Esophagus squamous epithelium (tissue), 5 donors: Measurements from ENCODE around the gene UGT1A5. TPM values are rescaled to one million over a fixed set of nuclear protein-coding genes. Genes with fewer than 3 reads are reported as not detected.

Experiments
- DNase-seq: peaks from one replicate; lab custom pipeline; 2025; lab: John Stamatoyannopoulos, UW
- H3K27ac ChIP-seq, 4 donors: fragments of 200-600 bp; sonication (generic); one replicate each; pipeline ENCODE4 v1.5.1; 2016 to 2019; ENCODE audit warnings: mild to moderate bottlenecking in 1 of 4
- H3K27me3 ChIP-seq, 4 donors: fragments of 200-600 bp; sonication (generic); 1 replicate in 3 of 4; 2 replicates in 1 of 4; pipeline versions ENCODE4 v1.5.1 to v1.6.0; 2017 to 2021; ENCODE audit warnings: antibody characterized with exemption in 1 of 4
- H3K36me3 ChIP-seq, 3 donors: fragments of 200-600 bp; sonication (generic); one replicate each; pipeline ENCODE4 v1.5.1; 2016 to 2019
- H3K4me1 ChIP-seq, 3 donors: fragments of 200-600 bp; sonication (generic); one replicate each; pipeline ENCODE4 v1.5.1; 2017 to 2019
- H3K4me3 ChIP-seq, 4 donors: fragments of 200-600 bp; sonication (generic); 1 replicate in 3 of 4; 2 replicates in 1 of 4; pipeline ENCODE4 v1.5.1; 2016 to 2019; ENCODE audit warnings: mild to moderate bottlenecking in 2 of 4, moderate library complexity in 1 of 4
- H3K9me3 ChIP-seq, 3 donors: fragments of 200-600 bp; sonication (generic); one replicate each; pipeline ENCODE4 v1.5.1; 2016 to 2019
- POLR2A ChIP-seq, 4 donors: fragments of 450-650 bp; IDR thresholded peaks; one replicate each; pipeline ENCODE4 v1.6.1; 2017; ENCODE audit warnings: antibody characterized with exemption in 4 of 4, mild to moderate bottlenecking in 4 of 4, moderate library complexity in 3 of 4
- WGBS, 2 donors: methylation state at CpG; one replicate each; pipeline ENCODE4 v1.1.5; 2018; 5-methylcytosine and 5-hydroxymethylcytosine counted together
- intact Hi-C: fragments of 100-400 bp; cut with DNase I; formaldehyde crosslinking; loops from one replicate; pipeline ENCODE4 v1.15.0; 2022
- total RNA-seq, 4 donors: library from RNA; depleted of rRNA; stranded (reverse); fragments of >200 nt; gene quantifications; one replicate each; pipeline ENCODE4 v1.1.0, GENCODE V29; 2016
- TF ChIP-seq, protein P1 (sequence below), 6 experiments: fragments of 450-650 bp in 4 of 6; fragments of 200-600 bp in 2 of 6; sonication (generic) in 2 of 6; IDR thresholded peaks; one replicate each; pipeline ENCODE4 v1.5.1; 2016 to 2019; ENCODE audit warnings: antibody characterized with exemption in 6 of 6, mild to moderate bottlenecking in 4 of 6, moderate library complexity in 4 of 6
- donor health status: DM: yes; HTN: yes; CAD: no.

Gene UGT1A5
- total RNA-seq, 4 donors from 2014 or later: 0.67 to 9.7 (median 5.8) TPM

DNA sequence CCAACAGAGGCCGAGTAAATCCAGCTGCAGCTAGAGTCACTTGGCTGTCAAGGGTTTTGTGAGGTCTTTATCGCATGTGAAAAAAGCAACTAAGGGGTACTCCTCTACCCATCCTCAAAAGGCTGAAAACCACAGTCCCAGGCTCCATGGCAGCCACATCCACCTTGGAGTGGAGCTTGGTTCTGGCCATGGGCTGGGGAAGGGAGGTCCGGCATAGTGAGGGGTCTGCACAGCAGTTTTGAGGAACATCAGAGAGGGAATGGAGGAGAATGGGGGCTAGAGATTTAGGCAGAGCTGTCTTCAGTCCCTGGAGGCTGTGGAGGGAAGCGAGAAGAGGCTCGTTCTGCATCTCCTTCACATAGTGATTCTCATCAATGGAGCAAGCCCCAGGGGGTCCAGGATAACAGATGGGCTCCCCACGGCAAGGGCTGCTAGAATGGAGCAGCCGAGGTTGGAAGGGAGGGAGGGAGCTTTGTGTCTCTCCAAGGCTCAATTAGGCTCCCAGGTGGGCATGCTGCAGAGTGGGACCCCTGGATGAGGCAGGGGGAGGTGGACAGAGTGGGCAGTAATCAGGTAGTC lies 86.5 kb downstream of the UGT1A5 start:
- Histone ChIP-seq H3K9me3 (no peaks in the 10 kb centered on the region), H3K27me3 (peaks cover 0 to 15% (median 0%) of the 10 kb centered on the region in 4 donors), H3K36me3 (no peaks in the 10 kb centered on the region), H3K27ac (no peak overlapping the region), H3K4me1 (no peaks in the 10 kb centered on the region), H3K4me3 (no peak overlapping the region)
- intact Hi-C loops: no loop called here
- DNase-seq: no peak
- no peak for TF ChIP-seq POLR2A (IDR thresholded peaks at IDR 0.05)
- TF ChIP-seq, protein P1, sequence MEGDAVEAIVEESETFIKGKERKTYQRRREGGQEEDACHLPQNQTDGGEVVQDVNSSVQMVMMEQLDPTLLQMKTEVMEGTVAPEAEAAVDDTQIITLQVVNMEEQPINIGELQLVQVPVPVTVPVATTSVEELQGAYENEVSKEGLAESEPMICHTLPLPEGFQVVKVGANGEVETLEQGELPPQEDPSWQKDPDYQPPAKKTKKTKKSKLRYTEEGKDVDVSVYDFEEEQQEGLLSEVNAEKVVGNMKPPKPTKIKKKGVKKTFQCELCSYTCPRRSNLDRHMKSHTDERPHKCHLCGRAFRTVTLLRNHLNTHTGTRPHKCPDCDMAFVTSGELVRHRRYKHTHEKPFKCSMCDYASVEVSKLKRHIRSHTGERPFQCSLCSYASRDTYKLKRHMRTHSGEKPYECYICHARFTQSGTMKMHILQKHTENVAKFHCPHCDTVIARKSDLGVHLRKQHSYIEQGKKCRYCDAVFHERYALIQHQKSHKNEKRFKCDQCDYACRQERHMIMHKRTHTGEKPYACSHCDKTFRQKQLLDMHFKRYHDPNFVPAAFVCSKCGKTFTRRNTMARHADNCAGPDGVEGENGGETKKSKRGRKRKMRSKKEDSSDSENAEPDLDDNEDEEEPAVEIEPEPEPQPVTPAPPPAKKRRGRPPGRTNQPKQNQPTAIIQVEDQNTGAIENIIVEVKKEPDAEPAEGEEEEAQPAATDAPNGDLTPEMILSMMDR (IDR thresholded peaks at IDR 0.05): no peak
- WGBS, 2 donors: 64 to 70% methylated on average over 7 of the region's 7 CpGs

DNA sequence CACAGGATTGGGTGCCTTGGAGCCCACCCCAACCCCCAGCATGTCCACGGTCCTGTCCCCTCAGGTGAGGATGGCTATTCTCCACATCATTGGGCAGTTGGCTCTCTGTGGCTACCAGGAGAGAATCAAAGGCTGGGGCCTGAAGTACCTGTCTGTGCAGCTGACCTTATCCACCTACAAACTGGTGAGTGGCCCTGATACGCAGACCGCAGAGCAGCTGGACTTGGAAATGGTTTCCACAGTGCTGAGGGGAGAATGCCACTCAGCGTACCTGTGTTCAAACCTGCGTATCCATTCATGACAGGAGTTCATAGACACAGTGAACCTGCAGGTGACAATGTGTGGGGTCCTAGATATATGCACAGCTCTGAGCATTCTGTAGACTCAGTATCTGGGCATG lies 87.0 kb downstream of the UGT1A5 start:
- 45 to 82% methylated on average over 4 to 5 of the region's 5 CpGs for WGBS, 2 donors
- Histone ChIP-seq H3K9me3 (no peaks in the 10 kb centered on the region), H3K4me1 (no peaks in the 10 kb centered on the region), H3K36me3 (no peaks in the 10 kb centered on the region), H3K27ac (no peak overlapping the region), H3K4me3 (no peak overlapping the region), H3K27me3 (peaks cover 0 to 20% (median 0%) of the 10 kb centered on the region in 4 donors)
- no peak for DNase-seq
- intact Hi-C loops: no loop called here
- no peak for TF ChIP-seq POLR2A (IDR thresholded peaks at IDR 0.05)
- TF ChIP-seq, protein P1 (IDR thresholded peaks at IDR 0.05): no peak

DNA sequence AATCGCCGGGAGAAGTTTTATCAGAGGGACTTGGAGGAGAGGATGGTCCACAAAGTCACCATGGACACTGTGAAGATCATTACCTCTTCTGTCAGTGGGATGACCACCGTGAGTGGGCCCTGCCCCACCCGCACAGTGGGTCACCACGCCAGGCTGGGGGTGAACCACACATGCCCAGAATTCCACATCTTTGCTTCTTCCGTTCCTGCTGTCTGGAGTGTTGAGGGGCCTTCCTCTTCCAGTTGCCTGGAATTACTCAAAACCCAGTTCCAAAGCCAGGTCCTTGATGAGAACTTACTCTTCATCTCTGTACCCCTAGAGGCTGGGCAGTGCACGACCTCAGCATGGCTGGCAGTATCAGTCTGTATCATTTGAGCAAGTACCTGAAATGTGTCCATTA lies 87.5 kb downstream of the UGT1A5 start:
- no peaks in the 10 kb centered on the region for H3K9me3 ChIP-seq
- no peak for DNase-seq
- TF ChIP-seq, protein P1 (IDR thresholded peaks at IDR 0.05): no peak
- no peak for TF ChIP-seq POLR2A (IDR thresholded peaks at IDR 0.05)
- intact Hi-C loops: no loop called here
- WGBS, 2 donors: 72 to 79% methylated on average over 5 to 7 of the region's 7 CpGs
- H3K27me3 ChIP-seq: peaks cover 0 to 23% (median 0%) of the 10 kb centered on the region in 4 donors
- no peaks in the 10 kb centered on the region for H3K4me1 ChIP-seq
- no peak overlapping the region for H3K27ac ChIP-seq
- no peak overlapping the region for H3K4me3 ChIP-seq
- H3K36me3 ChIP-seq: no peaks in the 10 kb centered on the region

DNA sequence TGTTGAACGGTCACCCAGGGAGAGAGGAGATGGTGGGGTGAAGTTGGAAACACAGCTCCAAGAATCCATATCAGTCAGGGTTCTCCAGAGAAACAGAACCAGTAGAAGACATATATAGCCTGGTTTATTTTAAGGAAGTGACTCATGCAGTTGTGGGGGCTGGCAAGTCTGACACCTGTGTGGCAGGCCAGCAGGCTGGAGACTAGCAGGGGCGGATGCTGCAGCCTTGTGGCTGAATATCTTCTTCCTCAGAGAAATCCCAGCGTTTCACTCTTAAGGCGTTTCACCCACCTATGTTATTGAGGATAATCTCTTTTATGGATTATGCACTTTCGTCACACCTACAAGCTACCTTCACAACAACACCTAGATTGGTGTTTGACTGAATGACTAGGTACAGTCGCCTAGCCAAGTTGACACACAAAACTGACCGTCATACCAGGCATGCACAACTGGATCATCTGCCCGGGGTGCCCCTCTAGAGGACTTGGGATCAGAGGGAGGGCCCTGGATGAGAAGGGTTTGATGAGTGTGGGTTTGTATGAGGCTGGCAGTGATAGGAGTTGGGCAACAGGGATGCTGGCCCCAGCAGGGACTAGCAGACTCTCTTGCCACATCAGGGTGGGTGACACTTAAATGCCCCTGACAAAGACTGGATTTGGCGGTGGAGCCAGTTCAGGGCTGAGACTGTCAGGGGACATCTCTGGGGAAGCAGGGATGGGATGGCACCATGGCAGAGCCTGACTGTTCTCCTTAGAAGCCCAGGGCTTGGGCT lies 88.8 kb downstream of the UGT1A5 start:
- Histone ChIP-seq H3K4me1 (no peaks in the 10 kb centered on the region), H3K27ac (no peak overlapping the region), H3K36me3 (no peaks in the 10 kb centered on the region), H3K4me3 (no peak overlapping the region), H3K9me3 (no peaks in the 10 kb centered on the region), H3K27me3 (peaks cover 0 to 23% (median 0%) of the 10 kb centered on the region in 4 donors)
- TF ChIP-seq, protein P1 (IDR thresholded peaks at IDR 0.05): no peak
- DNase-seq: no peak
- 59 to 67% methylated on average over 7 to 8 of the region's 9 CpGs for WGBS, 2 donors
- intact Hi-C loops: no loop called here

DNA sequence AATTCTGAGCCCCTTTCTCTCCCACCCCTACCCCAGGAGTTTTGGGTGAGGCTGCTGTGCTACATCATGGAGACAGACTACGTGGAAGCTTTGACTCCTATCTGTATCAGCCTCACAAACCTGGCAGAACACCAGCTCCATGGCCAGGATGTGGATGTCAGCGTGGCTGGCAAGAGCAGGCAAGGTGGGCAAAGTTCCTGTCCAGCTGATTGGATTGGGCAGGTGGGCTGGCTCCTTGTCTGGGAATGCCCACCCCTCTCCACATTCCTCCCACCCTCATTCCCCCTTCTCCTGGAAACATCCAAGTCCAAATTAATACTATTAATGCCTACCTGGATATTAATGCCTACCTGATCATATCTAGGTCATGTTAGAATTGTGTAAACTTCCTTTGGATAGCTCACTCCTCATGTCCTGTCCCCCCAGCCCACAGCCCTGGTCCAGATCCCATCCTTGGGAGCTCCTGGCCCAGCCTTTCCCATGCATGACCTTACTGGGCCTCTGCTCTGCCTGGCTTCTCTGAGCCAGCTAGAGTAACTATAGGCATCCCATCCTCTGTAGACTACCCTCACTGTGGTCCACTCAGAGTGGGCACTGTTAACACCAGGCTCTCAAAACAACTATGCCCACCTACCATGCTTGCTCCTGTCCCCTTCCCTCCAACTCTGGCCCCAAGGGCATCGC lies 89.6 kb downstream of the UGT1A5 start:
- Histone ChIP-seq H3K4me3 (no peak overlapping the region), H3K27me3 (peaks cover 0 to 23% (median 0%) of the 10 kb centered on the region in 4 donors), H3K4me1 (no peaks in the 10 kb centered on the region), H3K9me3 (no peaks in the 10 kb centered on the region), H3K27ac (no peak overlapping the region), H3K36me3 (no peaks in the 10 kb centered on the region)
- TF ChIP-seq, protein P1 (IDR thresholded peaks at IDR 0.05): no peak
- intact Hi-C loops: no loop called here
- DNase-seq: no peak
- 48 to 66% methylated on average over 2 to 3 of the region's 3 CpGs for WGBS, 2 donors
